IPS DF 4.7 (cell line): ENCODE data around the gene MKNK1.
"Not testable (repeated sequence)": the region's sequence is repeated elsewhere in the genome, so short reads cannot be mapped to it uniquely, and the experiment has no call there.

Experiments used
- DNase-seq: peaks from one replicate; pipeline ENCODE4 v3.0.0-alpha.2; 2013; ENCODE audit warnings: low spot score; ENCODE audit errors: extremely low read depth

The MKNK1 gene

GRCh38 chr1:46603858-46604549 lies at the start of gene MKNK1:
TSS of gene MKNK1 (minus strand) at chr1:46604268. CDS start at chr1:46583327, 20,941 bp downstream.
- DNase-seq, result peak; percentile 93

GRCh38 chr1:46653405-46653958 lies 49.4 kb upstream of the MKNK1 start:
- DNase-seq, result no peak

- DNase-seq, result no peak
Measured at GRCh38 chr1:46652321-46653100, 48.4 kb upstream of the MKNK1 start.

GRCh38 chr1:46651152-46651551 lies 47.1 kb upstream of the MKNK1 start:
- not testable (repeated sequence) for DNase-seq

- DNase-seq, result no peak
Measured at GRCh38 chr1:46650491-46650890, 46.4 kb upstream of the MKNK1 start.

- DNase-seq, result no peak
Measured at GRCh38 chr1:46649764-46650163, 45.7 kb upstream of the MKNK1 start.

- no peak for DNase-seq
Measured at GRCh38 chr1:46647611-46648010, 43.5 kb upstream of the MKNK1 start.

- no peak for DNase-seq
Measured at GRCh38 chr1:46646844-46647243, 42.8 kb upstream of the MKNK1 start.

GRCh38 chr1:46646331-46646730 lies 42.3 kb upstream of the MKNK1 start:
- DNase-seq, result no peak

GRCh38 chr1:46645815-46646214 lies 41.7 kb upstream of the MKNK1 start:
- DNase-seq, result no peak

GRCh38 chr1:46643368-46643775 lies 39.3 kb upstream of the MKNK1 start:
- DNase-seq, result no peak

GRCh38 chr1:46642115-46642680 lies 38.1 kb upstream of the MKNK1 start:
- no peak for DNase-seq

GRCh38 chr1:46639547-46639946 lies 35.5 kb upstream of the MKNK1 start:
- DNase-seq, result no peak

GRCh38 chr1:46638921-46639320 lies 34.9 kb upstream of the MKNK1 start:
- no peak for DNase-seq

- DNase-seq, result no peak
Measured at GRCh38 chr1:46637444-46638083, 33.5 kb upstream of the MKNK1 start.

- DNase-seq, result no peak
Measured at GRCh38 chr1:46635205-46635604, 31.1 kb upstream of the MKNK1 start.

GRCh38 chr1:46630719-46631118 lies 26.7 kb upstream of the MKNK1 start:
- DNase-seq, result no peak

- DNase-seq, result no peak
Measured at GRCh38 chr1:46623743-46624644, 19.9 kb upstream of the MKNK1 start.

- no peak for DNase-seq
Measured at GRCh38 chr1:46622344-46622743, 18.3 kb upstream of the MKNK1 start.

- no peak for DNase-seq
Measured at GRCh38 chr1:46621930-46622329, 17.9 kb upstream of the MKNK1 start.
